B cell (primary cell): ENCODE results near the gene PTBP3.

Experiments used
- CTCF ChIP-seq: fragments of 200-600 bp; IDR thresholded peaks from one replicate; pipeline ENCODE4 v1.8.0; 2022; ENCODE audit warnings: antibody characterized with exemption, mild to moderate bottlenecking
- EZH2 ChIP-seq: IDR thresholded peaks from 2 replicates; pipeline ENCODE4 v1.6.1; 2012; ENCODE audit warnings: borderline replicate concordance, low read depth, mild to moderate bottlenecking, moderate library complexity, low read length; ENCODE audit not compliant: insufficient read depth, poor library complexity, severe bottlenecking

- TF ChIP-seq CTCF (no peak), EZH2 (no peak)
Observed at GRCh38 chr9:112170968-112171367, 162.5 kb downstream of the PTBP3 start.
